ENCODE results near the gene POU5F1. TPM values are rescaled to one million over a fixed set of nuclear protein-coding genes. Genes with fewer than 3 reads are reported as not detected.
A peak's percentile ranks its signal among the peaks of the same experiment; 100 is the strongest.
"Not testable (repeated sequence)": the region's sequence is repeated elsewhere in the genome, so short reads cannot be mapped to it uniquely, and the experiment has no call there.

Gene POU5F1
- total RNA-seq, 1 experiment from 2014 or later, result not detected

DNA sequence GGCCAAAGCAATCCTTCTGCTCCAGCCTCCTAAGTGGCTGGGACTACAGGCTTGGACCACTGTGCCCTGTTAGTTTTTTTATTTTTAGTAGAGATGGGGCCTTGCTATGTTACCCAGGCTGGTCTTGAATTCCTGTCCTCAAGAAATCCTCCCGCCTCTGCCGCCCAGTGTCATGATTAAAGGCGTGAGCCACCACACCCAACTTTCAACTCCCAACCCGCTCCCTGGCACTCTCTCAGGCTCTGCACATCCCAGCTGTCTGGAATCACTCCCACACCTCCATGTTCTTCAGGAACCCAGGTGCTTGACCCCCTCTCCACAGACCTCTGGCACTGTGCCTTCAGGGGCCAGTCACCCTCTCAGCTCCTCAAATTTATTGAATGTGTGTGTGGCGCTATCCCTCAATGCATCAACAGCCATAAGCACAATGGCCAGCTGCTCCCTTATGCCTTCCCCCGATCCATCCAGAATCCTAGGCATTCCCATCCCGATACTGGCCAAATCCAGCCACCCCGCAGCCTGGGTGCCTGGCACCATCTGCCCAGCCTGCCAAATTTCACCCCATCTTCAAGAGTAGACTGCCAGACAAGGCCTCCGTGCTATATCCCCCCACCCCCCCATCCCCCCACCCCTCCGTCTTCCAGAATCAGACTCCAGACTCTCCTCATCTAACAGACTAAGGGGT, 647 bp upstream of the POU5F1 start:
- Histone ChIP-seq H3K4me1 (ENCODE audit: insufficient read depth, low read length) (peaks cover 5% of the 10 kb centered on the region), H3K79me2 (ENCODE audit: low read length) (no peaks in the 10 kb centered on the region), H4K20me1 (ENCODE audit: low read length) (no peaks in the 10 kb centered on the region), H2AFZ (ENCODE audit: low read length) (no peak overlapping the region), H3K36me3 (ENCODE audit: low read depth, low read length) (no peaks in the 10 kb centered on the region), H3K4me2 (ENCODE audit: low read length) (no peak overlapping the region), H3F3A (ENCODE audit: low read length, unreplicated experiment) (no peaks in the 10 kb centered on the region), H3K4me3 (ENCODE audit: low read length) (no peak overlapping the region), H3K27ac (ENCODE audit: low read length) (no peak overlapping the region), H3K27me3 (ENCODE audit: low read length) (no peaks in the 10 kb centered on the region), H3K9me2 (replicated peaks; ENCODE audit: low read length) (no peaks in the 10 kb centered on the region), H3K9me3 (ENCODE audit: low read length) (no peaks in the 10 kb centered on the region), H3K9ac (ENCODE audit: low read length) (no peak overlapping the region)
- TF ChIP-seq EZH2 (IDR thresholded peaks at IDR 0.05; ENCODE audit: low read length, unreplicated experiment) (no peak), EZH2phosphoT487 (IDR thresholded peaks at IDR 0.05; ENCODE audit: borderline replicate concordance, low read length) (no peak)
- TF ChIP-seq, protein P1, sequence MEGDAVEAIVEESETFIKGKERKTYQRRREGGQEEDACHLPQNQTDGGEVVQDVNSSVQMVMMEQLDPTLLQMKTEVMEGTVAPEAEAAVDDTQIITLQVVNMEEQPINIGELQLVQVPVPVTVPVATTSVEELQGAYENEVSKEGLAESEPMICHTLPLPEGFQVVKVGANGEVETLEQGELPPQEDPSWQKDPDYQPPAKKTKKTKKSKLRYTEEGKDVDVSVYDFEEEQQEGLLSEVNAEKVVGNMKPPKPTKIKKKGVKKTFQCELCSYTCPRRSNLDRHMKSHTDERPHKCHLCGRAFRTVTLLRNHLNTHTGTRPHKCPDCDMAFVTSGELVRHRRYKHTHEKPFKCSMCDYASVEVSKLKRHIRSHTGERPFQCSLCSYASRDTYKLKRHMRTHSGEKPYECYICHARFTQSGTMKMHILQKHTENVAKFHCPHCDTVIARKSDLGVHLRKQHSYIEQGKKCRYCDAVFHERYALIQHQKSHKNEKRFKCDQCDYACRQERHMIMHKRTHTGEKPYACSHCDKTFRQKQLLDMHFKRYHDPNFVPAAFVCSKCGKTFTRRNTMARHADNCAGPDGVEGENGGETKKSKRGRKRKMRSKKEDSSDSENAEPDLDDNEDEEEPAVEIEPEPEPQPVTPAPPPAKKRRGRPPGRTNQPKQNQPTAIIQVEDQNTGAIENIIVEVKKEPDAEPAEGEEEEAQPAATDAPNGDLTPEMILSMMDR (conservative IDR thresholded peaks at IDR 0.05; ENCODE audit: low read depth, low read length), result no peak
- DNase-seq (no peak), ATAC-seq (no peak)
- ChIA-PET POLR2A (ENCODE audit: unreplicated experiment) (no interaction called here), CTCF (no interaction called here)
- no TSS peak for BruUV-seq (replicated peaks)
- intact Hi-C loops (cut with micrococcal nuclease), result no loop called here

DNA sequence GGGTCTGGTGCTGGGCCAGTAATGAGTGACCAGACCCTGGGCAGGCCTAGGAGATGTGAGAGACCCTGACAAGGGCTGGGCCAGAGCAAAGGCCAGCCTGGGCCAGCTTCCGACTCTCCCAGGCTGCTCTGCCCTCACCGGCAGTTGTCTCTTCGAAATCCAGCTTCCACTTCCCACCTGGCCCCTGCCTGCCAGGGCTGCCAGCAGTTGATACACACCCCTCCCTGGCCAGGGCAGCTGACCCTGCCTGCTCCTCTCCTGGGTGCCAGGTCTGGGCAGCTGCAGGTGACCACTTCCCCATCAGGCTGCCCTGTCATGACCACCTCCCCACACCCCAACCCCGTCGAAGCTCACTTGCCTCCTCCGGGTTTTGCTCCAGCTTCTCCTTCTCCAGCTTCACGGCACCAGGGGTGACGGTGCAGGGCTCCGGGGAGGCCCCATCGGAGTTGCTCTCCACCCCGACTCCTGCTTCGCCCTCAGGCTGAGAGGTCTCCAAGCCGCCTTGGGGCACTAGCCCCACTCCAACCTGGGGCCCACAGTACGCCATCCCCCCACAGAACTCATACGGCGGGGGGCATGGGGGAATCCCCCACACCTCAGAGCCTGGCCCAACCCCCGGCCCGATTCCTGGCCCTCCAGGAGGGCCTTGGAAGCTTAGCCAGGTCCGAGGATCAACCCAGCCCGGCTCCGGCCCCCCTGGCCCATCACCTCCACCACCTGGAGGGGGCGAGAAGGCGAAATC, 453 bp downstream of the POU5F1 start:
- H4K20me1 ChIP-seq (ENCODE audit: low read length); H3K27me3 ChIP-seq (ENCODE audit: low read length); H3K27ac ChIP-seq (ENCODE audit: low read length); intact Hi-C loops (cut with micrococcal nuclease); H2AFZ ChIP-seq (ENCODE audit: low read length); BruUV-seq (replicated peaks); POLR2A ChIA-PET (ENCODE audit: unreplicated experiment); ATAC-seq; H3F3A ChIP-seq (ENCODE audit: low read length, unreplicated experiment); H3K79me2 ChIP-seq (ENCODE audit: low read length); H3K9ac ChIP-seq (ENCODE audit: low read length); DNase-seq; CTCF ChIA-PET; H3K9me2 ChIP-seq (replicated peaks; ENCODE audit: low read length); H3K4me3 ChIP-seq (ENCODE audit: low read length); H3K36me3 ChIP-seq (ENCODE audit: low read depth, low read length); H3K4me1 ChIP-seq (ENCODE audit: insufficient read depth, low read length); H3K9me3 ChIP-seq (ENCODE audit: low read length); H3K4me2 ChIP-seq (ENCODE audit: low read length): not testable (repeated sequence)

DNA sequence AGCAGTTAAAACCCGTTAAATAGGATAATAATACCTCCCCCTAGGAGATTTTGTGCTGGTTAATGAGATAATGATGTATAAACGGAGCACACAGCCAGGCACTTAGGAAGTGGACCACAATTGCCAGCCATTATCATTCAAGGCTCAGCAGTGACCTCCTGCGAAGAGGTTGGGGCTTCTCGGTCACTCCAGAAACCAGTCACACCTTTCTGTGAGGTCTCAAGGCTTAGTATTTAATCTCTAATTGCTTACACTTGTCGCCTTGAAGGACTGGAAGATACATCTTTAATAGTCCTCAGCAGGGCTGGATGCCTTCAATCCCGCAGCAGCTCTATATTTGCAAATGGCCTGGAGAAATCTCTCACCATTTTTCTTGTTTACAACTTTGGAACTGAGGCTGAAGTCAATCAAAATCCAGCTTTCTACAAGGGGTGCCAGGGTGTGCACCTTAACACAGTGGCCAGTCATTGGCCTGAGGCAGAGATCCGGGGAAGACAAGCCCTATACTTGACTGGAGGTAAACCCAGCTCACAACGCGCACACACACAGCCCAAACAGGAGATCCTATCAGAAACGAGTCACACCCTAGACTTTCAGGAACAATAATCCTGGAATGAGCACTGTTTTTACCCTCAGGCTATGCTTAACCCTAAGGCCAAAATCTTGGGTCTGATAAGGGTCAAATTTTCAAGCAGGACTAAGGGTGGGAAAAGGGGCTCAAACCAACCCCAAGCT, 1.2 kb downstream of the POU5F1 start:
- H2AFZ ChIP-seq (ENCODE audit: low read length), result no peak overlapping the region
- CTCF ChIA-PET, result no interaction called here
- no TSS peak for BruUV-seq (replicated peaks)
- no peak overlapping the region for H3K27ac ChIP-seq (ENCODE audit: low read length)
- no peaks in the 10 kb centered on the region for H3K9me3 ChIP-seq (ENCODE audit: low read length)
- no peak for TF ChIP-seq EZH2phosphoT487 (IDR thresholded peaks at IDR 0.05; ENCODE audit: borderline replicate concordance, low read length)
- TF ChIP-seq, protein P1 (conservative IDR thresholded peaks at IDR 0.05; ENCODE audit: low read depth, low read length), result no peak
- TF ChIP-seq EZH2 (IDR thresholded peaks at IDR 0.05; ENCODE audit: low read length, unreplicated experiment), result no peak
- ATAC-seq (no peak; the same call in 1 of the 2 replicates), DNase-seq (peak; percentile 18)
- no peaks in the 10 kb centered on the region for H3F3A ChIP-seq (ENCODE audit: low read length, unreplicated experiment)
- H3K9ac ChIP-seq (ENCODE audit: low read length), result no peak overlapping the region
- H3K36me3 ChIP-seq (ENCODE audit: low read depth, low read length), result no peaks in the 10 kb centered on the region
- no peak overlapping the region for H3K4me3 ChIP-seq (ENCODE audit: low read length)
- intact Hi-C loops (cut with micrococcal nuclease), result no loop called here
- H3K27me3 ChIP-seq (ENCODE audit: low read length), result no peaks in the 10 kb centered on the region
- H3K9me2 ChIP-seq (replicated peaks; ENCODE audit: low read length), result no peaks in the 10 kb centered on the region
- peaks cover 5% of the 10 kb centered on the region for H3K4me1 ChIP-seq (ENCODE audit: insufficient read depth, low read length)
- POLR2A ChIA-PET (ENCODE audit: unreplicated experiment), result no interaction called here
- H3K79me2 ChIP-seq (ENCODE audit: low read length), result no peaks in the 10 kb centered on the region
- H3K4me2 ChIP-seq (ENCODE audit: low read length), result no peak overlapping the region
- no peaks in the 10 kb centered on the region for H4K20me1 ChIP-seq (ENCODE audit: low read length)
